OCI-LY1 (cell line): ENCODE data around the gene CCDC40.

Experiments used
- EZH2 ChIP-seq: fragments of 200-600 bp; sonication (generic), shearing (Covaris generic); IDR thresholded peaks from 2 replicates; pipeline ENCODE4 v1.8.0; 2017; ENCODE audit warnings: borderline replicate concordance, mixed run types, mild to moderate bottlenecking, antibody characterized with exemption, low read length, moderate library complexity, mixed read lengths
- TF ChIP-seq, protein P1 (sequence below): fragments of 200-600 bp; sonication (generic), shearing (Covaris generic); IDR thresholded peaks from 2 replicates; pipeline ENCODE4 v1.5.1; 2017; ENCODE audit warnings: mild to moderate bottlenecking, antibody characterized with exemption, low read length, moderate library complexity, mixed read lengths

DNA sequence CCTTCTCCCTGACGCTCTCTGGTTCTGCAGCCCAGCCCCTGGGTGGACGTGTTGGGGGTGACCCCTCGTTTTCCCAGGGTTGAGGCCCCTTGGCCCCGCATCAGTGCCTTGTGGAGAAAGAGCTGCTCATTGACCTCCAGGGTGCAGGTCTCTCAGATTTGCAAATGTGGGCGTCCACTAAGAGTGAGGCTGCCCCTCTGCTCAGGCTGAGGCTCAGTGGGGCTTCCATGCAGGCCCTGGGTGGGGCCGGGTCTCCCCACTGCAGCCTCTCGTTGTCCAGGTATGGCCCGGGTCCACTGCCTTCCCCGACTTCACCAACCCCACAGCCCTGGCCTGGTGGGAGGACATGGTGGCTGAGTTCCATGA is 74.0 kb downstream of the CCDC40 start:
- TF ChIP-seq, protein P1, sequence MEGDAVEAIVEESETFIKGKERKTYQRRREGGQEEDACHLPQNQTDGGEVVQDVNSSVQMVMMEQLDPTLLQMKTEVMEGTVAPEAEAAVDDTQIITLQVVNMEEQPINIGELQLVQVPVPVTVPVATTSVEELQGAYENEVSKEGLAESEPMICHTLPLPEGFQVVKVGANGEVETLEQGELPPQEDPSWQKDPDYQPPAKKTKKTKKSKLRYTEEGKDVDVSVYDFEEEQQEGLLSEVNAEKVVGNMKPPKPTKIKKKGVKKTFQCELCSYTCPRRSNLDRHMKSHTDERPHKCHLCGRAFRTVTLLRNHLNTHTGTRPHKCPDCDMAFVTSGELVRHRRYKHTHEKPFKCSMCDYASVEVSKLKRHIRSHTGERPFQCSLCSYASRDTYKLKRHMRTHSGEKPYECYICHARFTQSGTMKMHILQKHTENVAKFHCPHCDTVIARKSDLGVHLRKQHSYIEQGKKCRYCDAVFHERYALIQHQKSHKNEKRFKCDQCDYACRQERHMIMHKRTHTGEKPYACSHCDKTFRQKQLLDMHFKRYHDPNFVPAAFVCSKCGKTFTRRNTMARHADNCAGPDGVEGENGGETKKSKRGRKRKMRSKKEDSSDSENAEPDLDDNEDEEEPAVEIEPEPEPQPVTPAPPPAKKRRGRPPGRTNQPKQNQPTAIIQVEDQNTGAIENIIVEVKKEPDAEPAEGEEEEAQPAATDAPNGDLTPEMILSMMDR, result no peak
- no peak for TF ChIP-seq EZH2
